Left colon (tissue), 2 donors: Measurements from ENCODE around the gene ACAP3. TPM values are rescaled to one million over a fixed set of nuclear protein-coding genes. Genes with fewer than 3 reads are reported as not detected.

ENCODE experiments used
- ATAC-seq: fragments of 200-7000 bp; cut with Tn5 transposase; one replicate; pipeline ENCODE4 v1.9.1; 2020; ENCODE audit warnings: mild to moderate bottlenecking, moderate library complexity
- DNase-seq, 2 donors: peaks; one replicate each; pipeline ENCODE4 v3.0.0-alpha.2; 2020
- intact Hi-C, 2 donors: fragments of 100-400 bp; cut with DNase I in 1 of 2; cut with micrococcal nuclease in 1 of 2; formaldehyde crosslinking; loops; one replicate each; pipeline versions ENCODE4 v1.11.2 to v1.14.0; 2022; cut with DNase I, micrococcal nuclease
- long read RNA-seq: library from polyadenylated mRNA; unstranded; transcript quantifications from one replicate; pipeline ENCODE4 v2.0.0, GENCODE V29; 2021
- total RNA-seq, 2 donors: library from RNA; stranded (reverse); fragmentation: NEBNext Ultra II Directional; extraction: Animal tissue kit (Norgen Biotek cat#: 25700); gene quantifications; one replicate each; pipeline ENCODE4 v1.2.1, GENCODE V29; 2021
- donor health status: DM: no; HTN: no; CAD: no.
- donor health status: DM: yes; HTN: yes; CAD: no.

Gene ACAP3, protein sequence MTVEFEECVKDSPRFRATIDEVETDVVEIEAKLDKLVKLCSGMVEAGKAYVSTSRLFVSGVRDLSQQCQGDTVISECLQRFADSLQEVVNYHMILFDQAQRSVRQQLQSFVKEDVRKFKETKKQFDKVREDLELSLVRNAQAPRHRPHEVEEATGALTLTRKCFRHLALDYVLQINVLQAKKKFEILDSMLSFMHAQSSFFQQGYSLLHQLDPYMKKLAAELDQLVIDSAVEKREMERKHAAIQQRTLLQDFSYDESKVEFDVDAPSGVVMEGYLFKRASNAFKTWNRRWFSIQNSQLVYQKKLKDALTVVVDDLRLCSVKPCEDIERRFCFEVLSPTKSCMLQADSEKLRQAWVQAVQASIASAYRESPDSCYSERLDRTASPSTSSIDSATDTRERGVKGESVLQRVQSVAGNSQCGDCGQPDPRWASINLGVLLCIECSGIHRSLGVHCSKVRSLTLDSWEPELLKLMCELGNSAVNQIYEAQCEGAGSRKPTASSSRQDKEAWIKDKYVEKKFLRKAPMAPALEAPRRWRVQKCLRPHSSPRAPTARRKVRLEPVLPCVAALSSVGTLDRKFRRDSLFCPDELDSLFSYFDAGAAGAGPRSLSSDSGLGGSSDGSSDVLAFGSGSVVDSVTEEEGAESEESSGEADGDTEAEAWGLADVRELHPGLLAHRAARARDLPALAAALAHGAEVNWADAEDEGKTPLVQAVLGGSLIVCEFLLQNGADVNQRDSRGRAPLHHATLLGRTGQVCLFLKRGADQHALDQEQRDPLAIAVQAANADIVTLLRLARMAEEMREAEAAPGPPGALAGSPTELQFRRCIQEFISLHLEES
- 10 to 100 TPM; 49.2 to 58.7 TPM for total RNA-seq
- long read RNA-seq, partial matches to known transcripts = 13 of 27 reads
- long read RNA-seq, other reads (novel, unspliced or antisense) = 14 of 27 reads

- intact Hi-C loops = no loop called here
- peak; percentile 65 for ATAC-seq
- DNase-seq = peak; percentile 88 to 89
Measured at GRCh38 chr1:1307923-1308755, at the start of gene ACAP3, which contains the start of gene PUSL1. Gene ACAP3 (minus strand): TSS chr1:1307930. CDS start chr1:1307815, 115 bp downstream. Gene PUSL1 (plus strand): TSS chr1:1308597. CDS start chr1:1308644, 47 bp downstream.

GRCh38 chr1:1356796-1357401 lies 49.2 kb upstream of the ACAP3 start:
- ATAC-seq = peak; percentile 51

DNA sequence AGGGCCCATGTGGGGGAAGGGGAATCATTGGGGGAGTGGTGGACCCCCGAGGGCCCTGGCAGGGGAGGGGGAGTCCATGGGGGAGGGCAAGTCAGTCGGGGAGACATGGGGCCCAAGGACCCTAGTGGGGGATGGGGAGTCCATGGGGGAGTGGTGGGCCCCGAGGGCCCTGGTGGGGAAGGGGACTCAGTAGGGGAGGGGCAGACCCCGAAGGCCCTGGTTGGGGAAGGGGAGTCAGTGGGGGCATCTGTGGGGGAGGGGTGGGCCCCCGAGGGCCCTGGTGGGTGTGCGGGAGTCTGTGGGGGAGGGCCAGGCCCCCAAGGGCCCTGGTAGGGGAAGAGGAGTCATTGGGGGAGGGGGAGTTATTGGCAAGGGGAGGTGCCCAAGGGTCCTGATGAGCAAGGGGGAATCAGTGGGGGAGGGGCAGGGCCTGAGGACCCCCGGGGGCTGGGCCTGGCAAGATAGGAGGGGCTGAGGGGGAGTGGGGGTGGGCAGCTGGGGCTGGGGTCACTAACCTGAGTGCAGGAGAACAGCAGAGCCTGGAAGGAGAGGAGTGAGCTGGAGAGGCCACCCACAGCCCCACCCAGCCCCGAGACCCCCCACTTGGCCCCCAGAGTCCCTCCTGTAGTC lies 48.6 kb upstream of the ACAP3 start:
- no peak for ATAC-seq
- DNase-seq = no peak
- intact Hi-C loops = no loop called here

More at GRCh38 chr1:1356796-1357401, 49.2 kb upstream of the ACAP3 start:
- peak in 1 of 2 donors; percentile 29 for DNase-seq
- intact Hi-C loops = no loop called here

- intact Hi-C loops = no loop called here
- peak in 1 of 2 donors; percentile 35 for DNase-seq
- ATAC-seq = peak; percentile 32
Measured at GRCh38 chr1:1355416-1355815, 47.7 kb upstream of the ACAP3 start.

DNA sequence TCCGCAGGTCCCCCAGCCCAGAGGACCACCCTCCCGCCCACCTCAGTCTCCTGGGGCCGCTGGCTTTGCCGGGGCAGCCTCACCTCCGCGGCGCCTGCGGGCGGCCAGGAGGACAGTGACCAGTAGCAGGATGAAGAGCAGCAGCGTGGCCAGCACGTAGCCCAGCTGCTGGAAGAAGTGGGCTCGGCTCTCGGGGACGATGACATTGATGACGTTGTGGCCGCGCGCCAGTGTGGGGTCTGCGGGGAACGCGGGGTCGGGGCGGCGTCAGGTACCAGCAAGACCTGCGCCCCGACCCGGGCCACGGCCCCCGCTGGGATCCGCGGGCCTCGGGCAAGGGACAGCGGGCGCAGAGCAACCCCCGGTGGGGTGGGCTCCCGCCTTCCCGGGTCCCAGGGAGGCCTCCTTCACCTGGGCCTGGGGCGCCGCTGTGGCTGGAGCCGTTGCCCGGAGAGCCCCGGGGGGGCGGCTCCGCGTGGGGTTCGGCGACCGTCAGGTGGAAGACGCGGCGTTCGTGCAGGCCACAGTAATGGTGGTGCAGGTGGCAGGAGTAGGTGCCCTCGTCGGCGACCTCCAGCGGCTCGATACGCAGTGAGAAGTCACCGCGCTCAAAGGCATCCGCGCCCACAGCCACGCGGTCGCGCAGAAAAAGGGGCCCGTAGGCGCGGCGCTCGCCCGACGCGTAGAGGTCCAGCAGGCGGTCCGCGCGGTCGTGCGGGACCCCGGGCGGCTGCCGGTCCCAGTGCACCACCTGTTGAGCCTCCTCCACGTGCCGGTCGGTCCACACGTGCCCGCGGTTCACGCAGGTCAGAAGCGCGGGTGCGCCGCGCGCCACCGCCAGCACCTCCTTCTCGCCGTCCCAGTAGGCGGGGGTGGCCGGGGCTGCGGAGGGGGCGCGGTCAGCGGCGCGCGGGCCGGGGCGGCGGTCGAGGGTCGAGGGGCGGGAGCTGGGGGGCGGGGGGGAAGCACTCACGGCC lies 46.8 kb upstream of the ACAP3 start:
- intact Hi-C loops = no loop called here
- no peak for DNase-seq
- no peak for ATAC-seq

DNA sequence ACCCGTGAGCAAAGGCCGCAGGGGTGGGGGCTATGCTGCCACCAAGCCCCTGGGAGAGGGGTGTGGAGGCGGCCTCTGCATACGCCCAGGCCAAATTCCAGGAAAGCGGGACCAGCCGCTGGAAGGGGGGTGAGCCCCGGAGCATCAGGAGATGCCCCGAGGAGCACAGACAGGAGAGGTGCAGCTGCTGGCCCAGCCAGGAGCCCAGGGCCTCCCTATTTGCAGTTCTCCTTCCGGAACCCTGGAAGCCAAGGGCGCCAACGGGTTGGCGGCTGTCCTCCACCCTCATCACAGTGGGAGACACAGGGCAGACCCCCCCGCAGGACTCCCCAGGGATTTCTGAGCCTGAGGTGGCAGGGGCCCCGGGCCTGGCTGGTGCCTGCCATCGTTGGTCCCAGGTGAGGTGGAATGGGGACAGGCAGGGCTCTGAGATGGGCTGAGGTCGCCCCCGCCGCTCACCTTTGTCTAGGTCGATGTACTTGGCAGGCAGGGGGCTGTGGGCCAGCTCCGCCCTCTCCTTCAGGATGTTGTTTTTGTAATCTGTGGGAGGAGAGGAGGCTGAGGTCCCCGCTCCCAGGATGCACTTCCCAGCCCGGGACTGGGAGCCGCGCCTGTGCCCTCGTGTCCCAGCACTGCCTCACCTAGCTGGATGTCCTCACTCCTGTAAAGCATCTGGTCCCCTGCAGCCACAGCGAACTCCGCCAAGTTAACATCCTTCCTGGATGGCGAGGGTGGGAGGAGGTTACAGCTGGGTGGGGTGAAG lies 45.8 kb upstream of the ACAP3 start:
- no peak for ATAC-seq
- no peak for DNase-seq
- intact Hi-C loops = no loop called here

GRCh38 chr1:1352786-1353388 lies 45.2 kb upstream of the ACAP3 start:
- DNase-seq (no peak), ATAC-seq (no peak)
- intact Hi-C loops = no loop called here

DNA sequence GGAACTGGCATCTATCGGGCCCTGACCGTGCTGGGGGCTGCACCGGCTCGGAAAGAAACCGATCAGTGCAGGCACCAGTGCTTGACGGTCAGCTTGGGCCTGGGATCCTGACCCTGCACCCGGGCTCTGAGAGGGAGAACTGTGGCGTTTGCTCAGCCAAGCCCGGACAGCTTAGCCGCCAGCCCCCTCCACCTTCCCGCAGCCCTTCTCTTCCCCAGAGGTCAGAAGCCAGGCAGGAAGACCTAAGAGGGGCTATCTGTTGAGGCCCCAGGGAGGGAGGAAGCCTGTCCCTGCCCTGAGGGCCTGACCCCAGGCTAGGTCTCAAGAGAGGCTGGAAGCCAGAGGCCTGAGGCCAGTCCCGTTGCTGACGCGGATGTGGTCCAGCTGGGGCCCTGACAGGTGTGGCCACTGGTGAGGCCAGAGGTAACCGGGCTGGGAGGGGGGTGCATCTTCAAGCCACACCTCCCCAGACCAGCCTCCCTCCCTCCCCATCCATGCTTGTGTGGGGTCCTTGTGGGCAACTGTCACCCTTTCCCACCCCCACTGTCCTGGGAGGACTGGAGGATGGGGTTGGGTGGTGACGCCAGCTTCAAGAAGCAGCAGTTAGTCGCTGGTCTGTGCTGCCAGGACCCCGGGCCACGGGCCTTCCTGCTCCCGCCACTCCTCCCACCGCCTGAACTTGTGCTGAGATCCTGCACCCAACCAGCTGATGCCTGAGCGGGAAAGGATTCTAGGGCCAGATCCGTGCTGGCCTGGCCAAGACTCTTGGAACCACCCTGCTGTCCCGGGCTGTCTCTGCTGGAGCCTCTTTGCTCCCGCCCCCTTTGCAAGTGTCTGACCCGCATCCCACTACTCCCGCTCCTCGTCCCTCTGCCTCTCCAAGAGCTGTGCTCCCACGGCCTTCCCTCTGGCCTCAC lies 44.0 kb upstream of the ACAP3 start:
- DNase-seq (no peak), ATAC-seq (no peak)
- intact Hi-C loops = no loop called here

DNA sequence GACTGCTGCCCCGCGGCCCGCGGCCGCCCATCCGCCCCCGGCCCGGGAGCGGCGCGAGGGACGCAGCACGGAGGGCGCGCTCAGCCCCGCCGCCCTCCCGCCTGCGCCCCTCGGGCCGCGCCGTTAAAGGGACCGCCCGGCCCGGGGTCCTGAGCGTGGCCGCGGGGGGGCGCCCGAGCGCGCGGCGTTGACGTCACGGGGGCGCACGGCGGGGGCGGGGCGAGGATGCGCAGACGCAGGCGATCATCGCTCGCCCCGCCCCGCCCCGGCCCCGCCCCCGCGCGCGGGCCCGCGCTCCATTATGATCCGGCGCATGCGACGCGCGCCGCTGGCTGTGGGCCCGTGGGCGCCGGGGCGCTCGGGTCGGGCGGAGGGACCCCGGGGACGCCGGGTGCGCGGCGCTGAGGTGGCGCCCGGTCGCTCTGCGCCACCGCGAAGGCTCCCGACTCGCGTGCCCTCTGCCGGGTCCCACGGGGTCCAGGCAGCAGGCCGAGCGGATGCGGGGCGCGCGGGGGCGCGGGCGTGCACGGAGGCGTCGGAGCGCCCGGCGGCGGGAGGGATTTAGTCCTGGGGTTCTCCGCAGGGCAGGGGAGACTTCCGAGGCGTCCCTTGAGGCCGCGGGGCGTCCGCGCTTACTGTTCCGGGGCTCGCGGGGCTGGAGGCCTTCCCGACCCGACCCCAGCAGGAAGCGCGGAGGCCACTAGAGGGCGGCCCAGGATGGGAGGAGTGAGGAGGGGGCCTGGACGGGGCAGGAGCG lies 41.7 kb upstream of the ACAP3 start, which contains the start of gene DVL1:
DVL1 (minus strand) TSS at position 163 of the 757 bp plus-strand sequence. CDS start 353 bp downstream, outside the sequence.
- intact Hi-C loops = no loop called here
- ATAC-seq = peak; percentile 36
- DNase-seq = peak in 1 of 2 donors; percentile 76

DNA sequence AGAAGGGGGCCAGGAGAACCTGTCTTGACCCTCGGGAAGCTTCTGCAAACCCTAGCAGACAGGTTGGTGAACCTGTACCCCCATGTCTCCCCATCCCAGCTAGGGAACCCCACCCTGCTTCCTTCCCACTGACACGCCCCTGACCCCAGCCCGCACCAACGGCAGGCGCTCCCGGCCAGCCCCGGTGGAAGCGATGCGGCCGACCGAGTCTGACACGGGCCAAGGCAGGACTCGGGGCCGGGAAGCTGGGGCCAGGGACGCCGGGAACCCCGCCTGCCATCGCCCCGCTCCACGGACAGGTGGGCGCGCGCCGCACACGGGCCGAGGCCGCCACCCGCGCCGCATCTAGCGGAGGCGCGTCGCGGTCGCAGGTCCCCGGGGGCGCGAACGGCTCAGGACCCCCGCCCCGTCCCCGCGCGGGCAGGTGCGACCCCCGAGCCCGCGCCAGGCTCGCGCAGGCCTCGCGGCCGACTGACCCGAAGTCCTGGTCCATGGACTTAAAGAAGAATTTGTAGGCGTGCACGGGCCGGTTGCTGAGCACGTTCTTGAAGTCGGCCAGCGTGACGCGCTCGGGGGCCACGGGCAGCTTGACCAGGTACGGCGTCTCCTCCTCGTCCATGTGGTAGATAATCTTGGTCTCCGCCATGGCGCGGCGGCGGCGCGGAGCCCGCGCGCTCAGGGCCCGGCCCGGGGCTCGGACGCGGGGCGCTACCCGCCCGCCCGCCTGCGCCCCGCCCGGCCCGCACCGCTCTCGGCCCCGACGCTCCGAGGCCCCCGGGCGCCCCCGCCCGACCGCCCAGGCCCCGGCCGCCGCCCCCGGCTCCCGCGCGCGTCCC lies 40.9 kb upstream of the ACAP3 start:
- DNase-seq (peak in 1 of 2 donors; percentile 65), ATAC-seq (peak; percentile 26)
- intact Hi-C loops = no loop called here

DNA sequence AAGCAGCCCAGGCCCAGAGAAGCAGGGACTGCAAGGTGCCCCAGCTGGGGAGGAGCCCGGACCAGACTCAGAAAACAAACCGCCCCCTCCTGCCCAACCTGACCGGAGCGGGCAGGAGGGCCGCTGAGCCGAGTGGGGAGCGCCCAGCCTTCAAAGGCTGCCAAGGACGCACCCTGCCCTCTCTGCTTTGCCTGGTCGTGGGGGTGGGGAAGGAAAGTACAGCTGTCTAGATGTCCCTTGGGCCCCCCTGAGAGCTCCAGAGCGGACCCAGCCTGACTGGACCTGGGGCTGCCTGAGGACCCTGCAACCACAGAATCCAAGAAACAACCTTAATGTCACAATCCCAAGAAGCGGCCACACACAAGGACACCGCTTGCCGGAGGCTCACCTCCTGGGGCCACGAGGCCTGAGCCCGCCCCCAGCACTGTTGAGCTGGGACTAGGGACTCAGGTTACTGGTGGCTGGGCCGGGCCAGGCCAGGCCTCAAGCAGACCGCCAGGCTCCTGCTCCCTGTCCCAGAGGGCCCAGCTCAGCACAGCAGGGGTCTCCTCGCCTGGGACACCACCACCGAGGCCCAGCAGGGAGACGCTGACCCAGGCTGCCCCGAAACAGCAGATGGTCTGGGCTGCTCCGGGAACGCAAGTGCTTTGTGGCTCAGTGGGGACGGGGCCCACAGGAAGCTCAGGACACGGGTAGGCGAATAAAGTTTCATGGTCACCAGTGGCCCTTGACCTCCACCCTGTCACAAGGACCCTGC lies 40.1 kb upstream of the ACAP3 start:
- DNase-seq = peak; percentile 74 to 77
- intact Hi-C loops = no loop called here
- ATAC-seq = peak; percentile 76

GRCh38 chr1:1347026-1347595 lies 39.4 kb upstream of the ACAP3 start:
- DNase-seq = no peak
- intact Hi-C loops = no loop called here
- ATAC-seq = no peak
